ENCODE results near the gene BCCIP.

Gene BCCIP

GRCh38 chr10:125799451-125800182, 23.7 kb upstream of the BCCIP start:
- no peak for DNase-seq

GRCh38 chr10:125801574-125801973, 21.8 kb upstream of the BCCIP start:
- no peak for DNase-seq

- no peak for DNase-seq
Observed at GRCh38 chr10:125802131-125802530, 21.2 kb upstream of the BCCIP start.

GRCh38 chr10:125802739-125803138, 20.6 kb upstream of the BCCIP start:
- DNase-seq, result no peak

GRCh38 chr10:125808047-125808446, 15.3 kb upstream of the BCCIP start:
- no peak for DNase-seq

- no peak for DNase-seq
Observed at GRCh38 chr10:125811251-125811650, 12.1 kb upstream of the BCCIP start.

GRCh38 chr10:125812128-125812750, 11.1 kb upstream of the BCCIP start:
- DNase-seq, result no peak

GRCh38 chr10:125815764-125816163, 7.6 kb upstream of the BCCIP start:
- no peak for DNase-seq

- DNase-seq, result no peak
Observed at GRCh38 chr10:125816548-125816947, 6.8 kb upstream of the BCCIP start.

- DNase-seq, result no peak
Observed at GRCh38 chr10:125817337-125817946, 5.9 kb upstream of the BCCIP start.

GRCh38 chr10:125820701-125821100, 2.6 kb upstream of the BCCIP start:
- no peak for DNase-seq

GRCh38 chr10:125823663-125824251, 411 bp downstream of the BCCIP start:
- DNase-seq, result no peak

- DNase-seq, result no peak
Observed at GRCh38 chr10:125824736-125825135, 1.4 kb downstream of the BCCIP start.

- DNase-seq, result no peak
Observed at GRCh38 chr10:125827133-125827532, 3.8 kb downstream of the BCCIP start.

- no peak for DNase-seq
Observed at GRCh38 chr10:125828311-125828710, 5.0 kb downstream of the BCCIP start.

GRCh38 chr10:125836746-125837145, 13.4 kb downstream of the BCCIP start:
- no peak for DNase-seq

GRCh38 chr10:125838802-125839575, 15.6 kb downstream of the BCCIP start:
- DNase-seq, result no peak

- DNase-seq, result no peak
Observed at GRCh38 chr10:125840406-125840805, 17.1 kb downstream of the BCCIP start.

GRCh38 chr10:125840955-125841354, 17.6 kb downstream of the BCCIP start:
- no peak for DNase-seq

GRCh38 chr10:125843603-125844329, 20.4 kb downstream of the BCCIP start:
- no peak for DNase-seq

- DNase-seq, result no peak
Observed at GRCh38 chr10:125844751-125845221, 21.4 kb downstream of the BCCIP start.

GRCh38 chr10:125845617-125846016, 22.3 kb downstream of the BCCIP start:
- no peak for DNase-seq

All from cortex of kidney (tissue), 1 donor.